Right renal pelvis (tissue), 4 donors: Measurements from ENCODE around the gene TAS2R20. TPM values are rescaled to one million over a fixed set of nuclear protein-coding genes. Genes with fewer than 3 reads are reported as not detected.
"Not testable (repeated sequence)": the region's sequence is repeated elsewhere in the genome, so short reads cannot be mapped to it uniquely, and the experiment has no call there.

Source experiments
- DNase-seq, 4 donors: peaks; one replicate each; pipeline ENCODE4 v3.0.0-alpha.2; 2013; ENCODE audit warnings: low read depth in 4 of 4, low spot score in 3 of 4, missing footprints in 1 of 4
- polyA plus RNA-seq, 4 donors: library from polyadenylated mRNA; unstranded; fragments of 120-200 nt; gene quantifications; one replicate each; pipeline ENCODE4 v1.2.1, GENCODE V29; 2013; ENCODE audit not compliant: insufficient read length in 4 of 4

The TAS2R20 gene
- 1 to 10 TPM in 3 of 4 donors, under 1 TPM in 1; 0.98 to 2.0 (median 1.1) TPM for polyA plus RNA-seq

- DNase-seq, result no peak
Measured at GRCh38 chr12:10998204-10998603, at the start of gene TAS2R20. TSS of gene TAS2R20 (minus strand) at chr12:10998304. CDS start at chr12:10997875, 429 bp downstream.

GRCh38 chr12:11041366-11041765, 43.3 kb upstream of the TAS2R20 start:
- DNase-seq, result not testable (repeated sequence)

- DNase-seq, result no peak
Measured at GRCh38 chr12:11040162-11040561, 42.1 kb upstream of the TAS2R20 start.

- no peak for DNase-seq
Measured at GRCh38 chr12:11039171-11039570, 41.1 kb upstream of the TAS2R20 start.

GRCh38 chr12:11033959-11034358, 35.9 kb upstream of the TAS2R20 start:
- DNase-seq, result not testable (repeated sequence)

GRCh38 chr12:11031307-11031706, 33.2 kb upstream of the TAS2R20 start, which contains the start of gene TAS2R31:
TSS of gene TAS2R31 (minus strand) at chr12:11031407. CDS start at chr12:11031335, 72 bp downstream.
- DNase-seq, result no peak

- DNase-seq, result no peak
Measured at GRCh38 chr12:11026118-11026517, 28.0 kb upstream of the TAS2R20 start.

- no peak for DNase-seq
Measured at GRCh38 chr12:11023387-11023786, 25.3 kb upstream of the TAS2R20 start.

GRCh38 chr12:11022520-11022919, 24.4 kb upstream of the TAS2R20 start, which contains the start of gene TAS2R19:
TSS of gene TAS2R19 (minus strand) at chr12:11022620. CDS start at chr12:11022571, 49 bp downstream.
- DNase-seq, result no peak

- DNase-seq, result no peak
Measured at GRCh38 chr12:11016937-11017336, 18.8 kb upstream of the TAS2R20 start.

GRCh38 chr12:11015775-11016430, 17.8 kb upstream of the TAS2R20 start:
- no peak for DNase-seq

GRCh38 chr12:11014234-11014633, 16.1 kb upstream of the TAS2R20 start:
- no peak for DNase-seq

GRCh38 chr12:11007608-11008007, 9.5 kb upstream of the TAS2R20 start:
- DNase-seq, result no peak

- no peak for DNase-seq
Measured at GRCh38 chr12:10994307-10994706, 3.8 kb downstream of the TAS2R20 start.

- no peak for DNase-seq
Measured at GRCh38 chr12:10989107-10989506, 9.0 kb downstream of the TAS2R20 start.

- DNase-seq, result no peak
Measured at GRCh38 chr12:10986812-10987211, 11.3 kb downstream of the TAS2R20 start, which contains the start of gene TAS2R50. TSS of gene TAS2R50 (minus strand) at chr12:10986912. CDS start at chr12:10986860, 52 bp downstream.

- no peak for DNase-seq
Measured at GRCh38 chr12:10982244-10982643, 15.9 kb downstream of the TAS2R20 start.

- no peak for DNase-seq
Measured at GRCh38 chr12:10974965-10975364, 23.1 kb downstream of the TAS2R20 start.

GRCh38 chr12:10968765-10969456, 29.2 kb downstream of the TAS2R20 start:
- DNase-seq, result no peak

- DNase-seq, result no peak
Measured at GRCh38 chr12:10967409-10967808, 30.7 kb downstream of the TAS2R20 start.

- no peak for DNase-seq
Measured at GRCh38 chr12:10966314-10966713, 31.8 kb downstream of the TAS2R20 start.

GRCh38 chr12:10965476-10965875, 32.6 kb downstream of the TAS2R20 start:
- no peak for DNase-seq
